ENCODE measurements around the gene STRIP1.
"Not testable (repeated sequence)": the region's sequence is repeated elsewhere in the genome, so short reads cannot be mapped to it uniquely, and the experiment has no call there.

Gene STRIP1

DNA sequence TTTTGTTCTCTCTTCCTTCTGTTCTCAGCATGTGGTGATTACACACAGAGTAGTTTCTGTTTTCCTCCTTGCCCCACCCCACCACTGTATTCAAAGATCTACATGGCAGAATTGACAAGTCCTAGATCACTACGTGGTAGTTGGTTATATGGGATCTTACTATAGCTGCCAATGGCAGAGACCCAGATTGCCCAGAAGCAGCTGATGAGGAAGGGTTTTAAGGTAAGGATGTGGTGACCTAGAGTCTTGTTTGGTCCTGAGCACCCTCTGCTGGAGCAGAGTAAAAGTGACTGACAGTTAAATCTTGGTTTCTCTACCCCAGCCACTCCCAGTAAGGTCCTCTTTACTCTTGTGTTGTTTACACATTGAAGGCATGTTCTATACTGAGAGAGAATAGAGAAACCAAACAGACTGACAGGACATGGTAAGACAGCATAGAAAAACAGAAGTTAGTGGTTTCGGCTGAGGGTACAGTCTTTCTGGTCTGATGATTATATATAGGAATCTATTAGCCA is 22.8 kb upstream of the STRIP1 start:
- DNase-seq (ENCODE audit: low spot score): peak; percentile 16

DNA sequence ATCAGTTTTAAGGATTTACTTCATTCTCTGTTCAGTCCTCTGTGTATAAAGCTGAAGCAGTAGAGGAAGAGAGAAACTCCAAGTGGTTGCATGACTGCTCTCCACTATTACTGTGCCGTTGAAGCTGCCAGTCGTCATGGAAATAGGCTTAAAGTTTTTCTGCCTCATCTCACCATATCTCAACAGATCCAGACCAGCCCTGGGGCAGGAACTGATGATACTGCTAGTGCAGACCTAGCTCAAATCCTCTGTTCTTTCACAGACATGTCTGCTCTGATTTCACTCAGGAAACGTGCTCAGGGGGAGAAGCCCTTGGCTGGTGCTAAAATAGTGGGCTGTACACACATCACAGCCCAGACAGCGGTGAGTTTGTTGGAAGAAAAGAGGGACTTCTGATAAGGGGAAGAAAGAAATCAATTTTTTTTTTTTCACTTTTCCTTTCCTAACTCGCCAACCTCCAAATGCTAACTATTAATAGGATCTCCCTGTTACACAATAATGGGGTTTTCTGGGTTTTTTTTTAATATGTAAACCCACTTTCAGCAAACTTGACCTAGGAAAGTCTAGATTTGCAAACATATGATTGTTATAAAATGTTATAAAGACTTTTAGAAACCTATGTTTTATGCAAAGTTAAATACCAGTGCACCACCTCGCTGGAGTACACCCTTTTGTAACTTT is 22.2 kb upstream of the STRIP1 start:
- no peak for DNase-seq (ENCODE audit: low spot score)

DNA sequence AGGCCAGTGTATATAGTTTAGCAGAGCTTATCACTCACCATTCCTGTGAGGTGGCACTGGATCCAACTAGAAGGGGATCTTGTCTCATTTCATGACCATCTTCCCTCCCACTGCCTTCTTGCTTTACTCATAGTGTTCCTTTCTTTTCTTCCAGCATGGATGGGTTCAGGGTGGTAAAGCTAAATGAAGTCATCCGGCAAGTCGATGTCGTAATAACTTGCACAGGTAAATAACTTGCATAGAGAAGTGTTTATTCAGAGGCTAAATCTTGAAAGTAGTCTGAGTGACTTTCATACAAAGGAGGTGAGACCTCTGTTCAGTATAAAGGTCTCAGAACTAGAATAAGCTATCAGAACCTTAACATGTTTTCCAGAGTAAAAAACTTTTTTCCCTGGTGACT is 16.6 kb upstream of the STRIP1 start:
- no peak for DNase-seq (ENCODE audit: low spot score)

DNA sequence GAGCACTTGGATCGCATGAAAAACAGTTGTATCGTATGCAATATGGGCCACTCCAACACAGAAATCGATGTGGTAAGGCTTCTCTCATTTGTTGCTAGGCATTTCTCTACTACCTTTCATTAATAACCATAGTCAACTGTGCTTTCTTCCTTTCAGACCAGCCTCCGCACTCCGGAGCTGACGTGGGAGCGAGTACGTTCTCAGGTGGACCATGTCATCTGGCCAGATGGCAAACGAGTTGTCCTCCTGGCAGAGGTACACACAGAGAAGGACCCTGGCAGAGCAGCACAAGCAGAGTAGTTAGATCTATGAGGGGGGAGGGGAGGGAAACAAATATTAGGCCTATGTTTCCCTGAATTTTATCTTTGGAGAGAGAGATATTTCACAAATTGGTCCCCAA is 16.0 kb upstream of the STRIP1 start:
- no peak for DNase-seq (ENCODE audit: low spot score)

DNA sequence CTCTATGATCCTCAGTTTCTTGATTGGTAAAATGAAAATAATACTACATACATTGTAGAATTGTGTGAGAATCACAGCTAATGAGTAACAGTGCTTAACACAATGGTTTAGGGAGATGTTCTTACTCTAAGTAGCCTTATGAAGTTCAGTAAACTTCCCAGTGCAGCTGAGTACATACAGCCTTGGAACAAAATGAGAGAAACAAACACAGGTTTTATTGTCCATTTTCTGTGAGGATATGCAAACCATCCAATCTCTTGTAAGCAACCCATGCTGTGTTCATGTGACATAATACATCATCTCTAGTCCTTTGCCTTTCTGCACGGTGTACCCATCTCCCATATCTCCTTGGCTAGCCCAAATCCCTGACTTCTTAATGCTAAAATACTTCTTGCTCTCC is 14.7 kb upstream of the STRIP1 start:
- DNase-seq (ENCODE audit: low spot score): no peak

DNA sequence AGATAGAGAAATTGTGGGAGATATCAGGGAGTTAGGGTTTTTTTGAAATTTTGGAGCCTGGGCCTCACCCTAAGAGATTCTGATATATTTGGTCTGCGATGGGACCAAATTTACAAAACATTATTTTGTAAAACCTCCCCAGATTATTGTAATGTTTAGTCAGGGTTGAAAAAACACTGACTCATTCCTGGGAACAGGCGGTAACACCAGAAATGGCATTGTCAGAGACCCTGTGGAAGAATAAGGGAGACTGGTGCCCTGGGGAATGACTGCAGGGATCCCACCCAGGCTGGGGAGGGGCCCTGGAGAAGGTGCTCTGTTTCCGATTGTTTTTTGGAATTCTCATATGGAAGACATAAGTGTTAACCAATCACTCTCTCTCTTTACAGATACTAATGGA is 13.1 kb upstream of the STRIP1 start:
- no peak for DNase-seq (ENCODE audit: low spot score)

DNA sequence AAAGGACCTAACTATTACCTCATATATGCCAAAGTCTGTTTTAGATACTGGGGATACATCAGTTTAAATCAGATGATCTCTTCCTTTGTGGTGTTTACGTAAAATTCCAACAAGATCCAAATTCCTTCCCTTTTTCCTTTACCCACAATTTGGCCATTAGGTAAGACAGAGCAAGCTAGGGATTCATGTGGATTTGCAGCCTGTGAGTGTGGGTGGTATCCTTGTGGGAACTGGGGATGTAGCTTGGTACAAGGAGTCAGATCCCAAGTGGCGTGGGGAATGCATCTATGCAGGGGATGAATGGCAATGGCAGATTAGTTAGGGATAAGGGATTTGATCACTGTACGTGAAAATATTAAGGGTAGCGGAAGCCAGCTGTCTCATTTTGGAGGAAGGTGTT is 9.8 kb upstream of the STRIP1 start:
- no peak for DNase-seq (ENCODE audit: low spot score)

DNA sequence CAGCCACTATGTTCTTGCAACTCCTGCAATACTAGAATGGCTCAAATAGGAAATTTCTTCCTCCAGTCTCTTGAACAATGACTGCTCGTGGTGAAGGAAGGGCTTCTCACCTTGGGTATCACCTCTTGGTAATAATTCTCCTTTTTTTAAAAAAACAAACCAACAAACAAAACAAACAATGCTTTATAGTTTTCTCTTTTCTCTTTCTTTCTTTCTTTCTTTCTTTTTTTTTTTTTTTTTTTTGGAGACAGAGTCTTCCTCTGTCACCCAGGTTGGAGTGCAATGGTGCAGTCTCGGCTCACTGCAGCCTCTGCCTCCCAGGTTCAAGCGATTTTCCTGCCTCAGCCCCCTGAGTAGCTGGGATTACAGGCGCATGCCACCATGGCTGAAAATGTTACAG is 3.7 kb upstream of the STRIP1 start:
- not testable (repeated sequence) for DNase-seq (ENCODE audit: low spot score)

DNA sequence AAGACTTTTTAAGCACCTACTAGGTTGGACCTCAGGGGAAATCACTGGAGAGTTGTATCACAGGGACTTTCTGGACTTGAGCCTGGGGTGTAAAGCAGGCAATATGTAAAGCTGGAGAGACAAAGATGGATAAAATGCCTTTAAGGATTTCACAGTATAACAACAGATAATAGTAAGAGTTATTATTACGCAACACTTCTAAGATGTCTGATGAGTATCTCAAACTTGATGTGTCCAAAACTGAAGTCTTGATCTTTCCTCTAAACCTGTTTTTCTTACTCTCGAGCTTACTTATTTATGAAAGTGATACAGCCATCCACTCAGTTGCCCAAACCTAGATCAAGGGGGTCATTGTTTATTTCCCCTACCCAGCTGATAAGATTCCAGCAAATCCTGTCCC is 2.1 kb upstream of the STRIP1 start:
- no peak for DNase-seq (ENCODE audit: low spot score)

DNA sequence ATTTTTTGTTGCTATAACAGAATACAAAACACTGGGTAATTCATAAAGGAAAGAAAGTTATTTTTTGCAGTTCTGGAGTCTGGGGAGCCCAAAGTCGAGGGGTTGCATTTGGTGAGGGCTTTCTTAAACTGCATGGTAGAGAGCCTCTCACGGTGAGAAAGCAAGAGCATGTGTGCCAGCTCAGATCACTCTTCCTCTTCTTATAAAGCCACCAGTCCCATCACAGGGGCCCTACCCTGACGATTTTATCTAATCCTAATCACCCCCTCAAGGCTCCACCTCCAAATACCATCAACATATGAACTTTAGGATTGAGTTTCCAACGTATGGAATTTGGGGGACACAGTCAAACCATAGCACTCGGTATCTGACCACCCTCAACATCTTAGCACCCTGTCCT is 1.0 kb upstream of the STRIP1 start:
- DNase-seq (ENCODE audit: low spot score): no peak

DNA sequence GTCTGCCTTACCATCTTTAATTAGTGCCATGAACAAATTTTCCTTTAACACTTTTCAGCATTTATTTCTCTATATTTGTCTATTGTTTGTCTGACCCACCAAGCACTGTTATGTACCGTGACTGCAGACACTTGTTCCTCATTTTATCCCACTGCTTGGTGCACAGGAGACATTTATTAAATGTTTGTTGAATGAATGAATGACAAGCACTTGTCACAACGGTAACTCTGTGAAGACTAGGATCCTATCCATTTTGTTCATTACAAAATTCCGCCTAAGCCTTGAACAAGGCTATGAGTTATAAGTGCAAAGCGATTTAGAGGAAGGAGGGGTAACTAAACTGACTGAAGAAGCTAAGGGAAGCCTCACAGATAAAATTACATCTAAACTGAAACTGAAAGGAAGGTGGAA is 379 bp upstream of the STRIP1 start:
- no peak for DNase-seq (ENCODE audit: low spot score)

DNA sequence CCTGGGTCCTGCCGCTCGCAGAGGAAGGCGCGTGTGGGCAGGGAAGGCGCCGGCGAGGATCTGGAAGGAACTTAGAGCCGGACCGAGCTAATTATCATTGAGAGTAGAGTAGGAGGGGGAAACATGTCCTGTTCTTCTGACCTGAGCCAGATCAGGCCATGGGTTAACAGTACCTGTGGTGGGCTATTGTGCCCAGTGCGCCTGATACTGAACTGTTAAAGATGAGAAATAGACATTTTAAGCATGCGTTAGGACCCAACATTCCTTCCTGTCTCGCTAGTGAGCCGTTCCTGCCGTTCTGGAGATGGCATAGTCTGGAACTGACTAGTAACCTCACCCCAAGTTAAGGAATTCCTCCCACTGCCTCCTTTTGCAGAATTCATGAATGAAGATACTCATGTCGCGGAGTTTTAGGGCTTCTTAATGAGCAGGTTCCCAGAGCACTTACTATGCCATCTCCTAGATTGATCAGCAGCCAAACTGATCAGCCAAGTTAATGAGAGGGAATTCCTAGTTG is 870 bp downstream of the STRIP1 start:
- peak; percentile 15 for DNase-seq (ENCODE audit: low spot score)

DNA sequence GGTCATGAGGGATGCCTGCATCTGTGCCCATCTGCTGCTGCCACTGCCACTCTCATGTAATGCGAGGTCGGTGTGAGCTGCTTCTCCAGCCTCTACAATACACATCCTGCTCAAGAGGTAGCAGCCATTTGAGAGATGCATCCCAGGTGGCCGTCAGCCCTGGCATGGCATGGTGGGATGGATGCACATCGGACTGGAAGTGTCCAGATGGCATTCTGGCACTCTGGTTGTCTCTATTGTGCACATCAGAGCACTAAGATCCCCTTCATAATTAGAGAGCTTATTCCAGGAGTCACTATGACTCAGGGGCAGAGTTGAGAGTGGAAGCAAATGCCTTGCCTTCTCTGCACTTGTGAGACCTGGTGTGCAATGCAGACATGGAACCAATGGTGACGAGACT is 3.8 kb downstream of the STRIP1 start:
- no peak for DNase-seq (ENCODE audit: low spot score)

DNA sequence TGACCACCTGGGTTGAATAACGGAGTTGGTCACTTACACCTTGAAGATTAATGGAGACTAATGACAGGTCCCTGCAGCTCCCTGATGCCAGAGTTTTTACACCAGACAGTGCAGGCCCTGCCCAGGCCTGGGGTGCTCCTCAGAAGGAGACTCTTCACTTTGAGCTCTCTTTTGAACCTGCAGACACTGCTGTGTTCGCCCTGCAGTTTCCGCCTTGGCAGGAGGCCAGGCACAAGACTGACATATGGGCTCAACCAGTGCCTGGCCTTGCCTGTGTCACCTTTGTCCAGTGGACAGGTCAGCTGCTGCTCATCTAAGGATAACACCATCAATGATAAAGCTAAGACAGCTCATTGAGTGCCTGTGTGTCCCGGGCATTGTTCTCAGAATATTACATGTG is 5.2 kb downstream of the STRIP1 start:
- no peak for DNase-seq (ENCODE audit: low spot score)

DNA sequence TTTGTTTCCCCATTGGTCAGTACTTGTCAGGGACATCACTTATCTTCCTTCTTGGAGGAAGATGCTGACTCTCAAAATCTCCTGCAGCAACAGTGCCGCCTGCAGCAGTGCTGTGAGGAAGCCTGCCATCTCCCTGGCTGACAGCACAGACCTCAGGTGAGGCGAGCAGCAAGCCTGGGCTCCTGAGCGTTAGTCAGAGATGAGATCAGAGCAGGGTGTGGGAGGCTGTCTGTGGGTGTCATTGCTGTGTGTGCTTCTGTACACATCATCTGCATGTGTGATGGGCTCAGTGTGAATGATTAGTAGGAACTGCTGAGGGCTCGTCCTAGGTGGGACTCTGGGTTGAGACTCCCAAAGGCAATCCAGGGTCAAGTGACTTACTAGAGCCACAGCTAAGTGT is 6.1 kb downstream of the STRIP1 start:
- DNase-seq (ENCODE audit: low spot score): no peak

DNA sequence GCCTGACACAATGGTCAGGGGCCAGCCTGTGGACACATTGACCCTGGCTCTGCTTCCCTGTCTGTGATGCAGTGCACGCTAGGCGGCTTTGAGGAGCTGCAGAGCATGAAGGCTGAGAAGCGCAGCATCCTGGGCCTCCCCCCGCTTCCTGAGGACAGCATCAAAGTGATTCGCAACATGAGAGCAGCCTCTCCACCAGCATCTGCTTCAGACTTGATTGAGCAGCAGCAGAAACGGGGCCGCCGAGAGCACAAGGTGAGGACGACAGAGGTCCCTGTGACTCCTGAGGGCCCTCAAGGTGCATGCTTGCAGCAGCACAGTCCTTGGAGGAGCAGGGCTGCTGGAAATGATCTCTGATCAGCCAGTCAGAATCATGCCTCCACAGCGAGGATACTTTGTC is 8.6 kb downstream of the STRIP1 start:
- no peak for DNase-seq (ENCODE audit: low spot score)

DNA sequence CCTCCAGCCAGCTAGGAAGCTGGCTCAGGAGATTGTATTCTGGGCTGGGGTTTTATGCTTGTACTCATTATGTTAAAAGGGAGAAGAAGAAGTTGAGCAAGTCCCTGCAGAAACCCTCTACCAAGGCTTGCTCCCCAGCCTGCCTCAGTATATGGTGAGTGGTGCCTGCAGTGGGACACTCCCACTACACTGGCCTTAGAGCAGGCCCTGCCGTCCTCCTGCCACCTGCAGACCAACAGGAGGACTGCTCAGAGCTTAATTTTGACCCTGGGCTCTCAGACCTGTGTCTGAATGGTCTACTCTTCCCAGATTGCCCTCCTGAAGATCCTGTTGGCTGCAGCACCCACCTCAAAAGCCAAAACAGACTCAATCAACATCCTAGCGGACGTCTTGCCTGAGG is 13.0 kb downstream of the STRIP1 start:
- DNase-seq (ENCODE audit: low spot score): peak; percentile 14

DNA sequence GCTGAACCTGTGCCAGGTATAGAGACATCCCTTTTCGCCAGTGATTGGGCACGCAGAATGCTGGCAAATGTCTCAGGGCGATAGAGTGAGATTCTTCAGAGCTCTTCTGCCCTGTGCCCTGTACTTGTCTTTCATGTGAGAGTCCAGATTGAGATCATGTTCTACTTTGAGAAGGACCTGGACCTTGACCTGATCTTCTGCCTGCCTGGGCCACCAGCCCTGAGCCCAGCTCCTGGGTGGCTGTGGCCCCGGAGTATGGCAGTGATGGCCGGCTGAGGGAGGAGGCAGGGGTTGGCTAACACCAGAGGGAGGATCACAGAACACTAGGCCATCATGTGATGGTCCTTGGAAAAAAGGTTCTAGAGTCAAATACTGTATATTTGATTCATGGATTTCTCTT is 13.8 kb downstream of the STRIP1 start:
- DNase-seq (ENCODE audit: low spot score): no peak

DNA sequence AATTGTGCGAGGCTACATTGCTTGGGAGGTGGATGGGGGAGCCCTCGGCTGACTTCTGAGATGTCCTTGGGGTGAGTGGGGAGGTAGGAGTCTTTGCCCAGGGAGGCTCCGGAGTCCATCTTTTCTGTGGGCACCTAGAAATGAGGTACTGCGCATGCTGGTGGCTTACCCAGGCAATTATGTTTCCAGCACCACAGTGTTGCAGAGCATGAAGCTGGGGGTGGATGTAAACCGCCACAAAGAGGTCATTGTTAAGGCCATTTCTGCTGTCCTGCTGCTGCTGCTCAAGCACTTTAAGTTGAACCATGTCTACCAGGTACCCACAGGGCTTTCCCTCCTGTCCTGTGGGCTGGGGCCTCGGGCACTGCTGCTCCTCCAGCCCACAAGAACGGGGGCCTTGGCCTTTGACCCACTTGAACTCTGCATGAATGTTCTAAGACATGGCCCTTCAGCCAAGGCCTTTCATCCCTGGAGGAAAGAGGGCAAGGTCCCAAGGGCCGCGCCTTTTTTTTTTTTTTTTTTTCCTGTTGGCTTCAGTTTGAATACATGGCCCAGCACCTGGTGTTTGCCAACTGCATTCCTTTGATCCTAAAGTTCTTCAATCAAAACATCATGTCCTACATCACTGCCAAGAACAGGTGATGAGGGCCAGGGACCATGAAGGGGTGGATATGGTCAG is 14.6 kb downstream of the STRIP1 start:
- peak; percentile 84 for DNase-seq (ENCODE audit: low spot score)

DNA sequence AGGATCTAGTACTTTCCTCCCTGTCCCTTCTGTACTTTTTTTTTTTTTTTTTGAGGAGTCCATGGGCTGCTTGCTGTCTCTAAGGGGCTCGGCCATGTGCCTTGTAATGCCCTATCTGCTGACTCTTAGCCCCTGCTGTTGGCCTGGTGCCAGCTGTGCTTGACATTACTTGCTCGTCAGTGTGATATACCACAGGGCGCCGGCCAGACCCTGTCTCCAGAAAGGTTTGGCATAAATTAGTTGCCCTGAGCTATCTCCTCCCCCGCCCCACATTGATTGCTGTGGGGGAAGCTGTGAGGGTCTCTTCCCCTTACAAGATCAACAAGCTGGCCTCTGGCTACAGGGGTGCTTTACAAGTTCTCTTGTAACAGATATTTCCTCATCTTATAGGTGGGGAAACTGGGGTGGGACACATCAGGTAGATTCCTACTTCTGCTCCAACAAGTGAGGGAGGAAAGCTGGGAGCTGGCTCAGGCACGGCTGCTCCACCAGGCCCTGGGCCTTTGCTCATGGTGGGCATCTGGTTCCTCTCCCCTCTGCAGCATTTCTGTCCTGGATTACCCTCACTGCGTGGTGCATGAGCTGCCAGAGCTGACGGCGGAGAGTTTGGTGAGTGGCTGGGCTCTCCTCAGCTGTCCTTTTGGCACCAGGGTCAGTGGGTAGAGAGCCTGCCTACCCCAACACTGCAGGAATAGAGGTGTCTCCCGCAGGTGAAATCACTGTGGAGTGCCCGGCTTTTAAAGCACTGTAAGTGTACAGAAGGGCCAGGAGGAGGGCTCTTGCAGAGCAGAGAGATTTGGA is 15.6 kb downstream of the STRIP1 start:
- no peak for DNase-seq (ENCODE audit: low spot score)

DNA sequence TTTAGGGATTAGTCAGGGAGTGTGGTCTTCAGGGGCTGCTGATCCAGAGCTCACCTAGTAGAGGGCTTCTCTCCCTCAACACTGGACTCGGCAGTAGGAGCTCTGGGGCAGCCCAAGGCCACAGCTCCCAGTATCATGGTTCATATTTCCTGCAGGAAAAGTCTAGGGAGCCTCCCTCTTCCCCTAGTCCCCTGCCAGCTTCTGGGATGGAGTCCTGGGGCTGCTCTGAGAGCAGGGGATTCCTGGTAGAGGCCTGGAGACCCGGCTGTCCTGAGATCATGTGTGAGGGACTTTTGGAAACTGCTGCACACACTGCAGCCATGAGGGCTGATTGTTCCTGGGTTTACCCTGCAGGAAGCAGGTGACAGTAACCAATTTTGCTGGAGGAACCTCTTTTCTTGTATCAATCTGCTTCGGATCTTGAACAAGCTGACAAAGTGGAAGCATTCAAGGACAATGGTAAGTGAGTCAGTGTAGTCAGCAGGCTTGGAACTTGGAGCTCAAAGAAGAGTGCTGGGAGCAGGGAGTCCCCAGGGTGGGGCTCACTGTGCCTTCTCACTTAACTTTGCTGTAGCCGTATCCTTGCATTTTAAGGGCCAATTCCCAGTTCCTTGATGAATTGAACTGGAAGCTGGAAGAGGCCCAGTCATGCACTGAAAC is 16.3 kb downstream of the STRIP1 start:
- DNase-seq (ENCODE audit: low spot score): no peak

DNA sequence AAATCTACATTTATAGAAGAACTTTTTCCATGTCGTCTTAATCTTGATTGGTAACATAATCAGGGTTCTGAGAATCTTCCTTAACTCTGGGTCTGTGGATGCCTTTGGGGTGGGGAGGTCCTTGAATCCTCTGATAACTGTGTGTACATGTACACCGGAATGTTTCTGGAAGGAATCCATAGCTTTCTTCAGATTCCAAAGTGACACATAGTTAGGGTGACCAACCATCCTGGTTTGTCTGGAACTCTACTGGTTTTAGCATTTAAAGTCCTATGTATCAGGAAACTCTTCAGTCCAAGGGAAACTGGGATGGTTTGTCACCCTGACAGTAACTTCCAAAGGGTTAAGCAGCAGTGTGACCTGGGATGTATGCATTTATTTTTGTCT is 16.8 kb downstream of the STRIP1 start:
- DNase-seq (ENCODE audit: low spot score): no peak

Data from SW480 (cell line).